CD4-positive, alpha-beta T cell treated with Interleukin-4 for 1 hour (primary cell): Measurements from ENCODE around the gene IRAK1.

Experiments used
- DNase-seq, 2 donors: peaks; one replicate each; pipeline ENCODE4 v3.0.0-alpha.2; 2020 to 2022

Gene IRAK1

DNA sequence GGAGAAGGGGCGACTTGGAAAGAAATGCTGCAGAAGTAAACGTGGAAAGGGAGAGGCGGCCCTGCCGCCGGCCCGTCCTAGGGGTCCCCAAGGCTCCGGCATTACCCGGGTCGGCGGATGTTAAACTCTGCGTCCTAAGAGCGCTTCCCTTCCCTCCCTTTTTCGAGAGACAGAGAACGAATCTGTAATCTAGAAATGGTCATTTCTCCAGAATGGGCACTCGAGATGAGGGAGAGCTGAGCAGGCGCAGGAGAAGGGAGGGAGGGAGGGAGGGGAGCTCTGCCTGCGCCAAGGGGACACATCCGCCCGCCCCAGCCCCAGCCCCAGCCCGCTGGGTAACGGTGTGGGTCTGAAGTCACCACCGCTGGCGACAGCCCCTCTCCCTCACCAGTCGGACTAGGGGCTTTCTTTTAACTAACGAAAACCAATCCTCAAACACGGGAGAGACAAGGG, 49.8 kb downstream of the IRAK1 start:
- DNase-seq = no peak

- DNase-seq = no peak
These were observed 50.4 kb downstream of the IRAK1 start for GRCh38 chrX:153969125-153969903.

GRCh38 chrX:153968754-153969124, 51.0 kb downstream of the IRAK1 start:
- peak; percentile 42 to 54 for DNase-seq

DNA sequence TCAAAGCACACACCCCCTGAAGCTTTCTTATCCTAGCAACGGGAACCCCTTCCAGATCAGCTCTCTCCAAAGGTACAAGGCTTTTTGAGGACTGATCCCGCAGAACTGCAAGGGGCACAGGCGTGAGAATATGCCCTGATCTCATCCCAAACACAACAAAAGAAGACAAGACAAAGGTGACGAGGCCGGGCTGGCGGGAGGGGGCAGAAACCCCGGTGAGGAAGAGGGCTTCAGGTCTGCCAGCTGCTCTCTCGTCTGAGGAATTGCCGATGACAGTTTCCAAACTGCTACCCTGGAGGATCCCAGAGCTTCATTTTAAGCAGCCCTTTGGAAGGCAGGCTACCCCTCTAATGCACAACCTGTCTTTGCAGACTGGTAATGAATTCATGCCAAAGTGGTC, 51.4 kb downstream of the IRAK1 start:
- DNase-seq = no peak

DNA sequence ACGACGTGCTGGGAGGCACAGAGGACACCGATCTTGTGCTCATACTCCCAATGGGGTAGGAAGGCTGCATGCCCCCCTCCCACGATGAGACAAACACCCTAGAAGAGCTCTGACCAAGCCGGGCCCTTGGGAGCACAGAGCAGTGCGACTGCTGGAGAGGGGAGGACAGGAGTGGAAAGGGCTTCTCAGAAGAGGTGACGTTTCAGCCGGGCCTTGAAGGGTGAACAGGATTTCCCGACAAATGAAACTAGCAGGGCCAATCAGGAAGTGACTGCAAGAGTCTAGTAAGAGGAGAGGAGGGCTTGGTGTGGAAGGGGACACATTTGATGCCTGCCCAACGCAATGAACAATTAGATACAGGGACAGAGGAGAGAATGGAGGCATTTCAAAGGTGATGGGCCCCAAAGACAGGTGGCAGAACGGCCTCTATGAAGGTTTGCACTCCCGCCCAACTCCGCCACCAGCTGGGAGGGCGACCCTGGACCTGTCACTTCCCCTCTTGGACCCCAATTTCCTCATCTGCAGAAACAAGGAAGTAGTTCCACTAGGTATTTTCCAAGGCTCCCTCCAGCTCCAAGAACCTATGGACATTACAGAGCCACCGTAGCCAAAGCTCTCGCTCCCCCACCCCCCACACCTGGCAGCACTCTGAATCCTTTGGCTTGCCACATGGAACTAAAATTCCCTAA, 52.0 kb downstream of the IRAK1 start:
- peak; percentile 29 to 58 for DNase-seq

GRCh38 chrX:153966841-153967535, 52.7 kb downstream of the IRAK1 start:
- DNase-seq = no peak

DNA sequence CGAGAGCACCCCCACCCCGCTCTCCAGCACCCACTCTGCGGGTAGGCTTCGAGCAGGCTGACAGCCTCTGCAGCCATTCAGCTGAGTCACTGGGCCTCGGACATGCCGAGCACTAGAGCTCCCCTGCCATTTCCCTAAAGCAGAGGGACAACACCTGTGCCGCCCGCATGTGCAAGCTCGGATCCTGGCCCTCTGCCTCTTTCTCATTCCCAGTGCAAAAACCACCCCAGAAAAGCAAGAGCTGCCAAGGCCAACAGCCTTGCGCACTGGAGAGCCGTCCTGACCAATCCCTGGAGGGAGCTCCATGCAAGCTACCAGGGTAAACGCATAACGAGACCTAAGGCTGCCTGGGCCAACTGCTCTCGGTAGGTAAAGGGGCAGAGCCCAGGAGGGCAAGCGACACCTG, 53.4 kb downstream of the IRAK1 start:
- no peak for DNase-seq

- DNase-seq = no peak
These were observed 54.3 kb downstream of the IRAK1 start for GRCh38 chrX:153965406-153965805.

GRCh38 chrX:153964105-153964504, 55.6 kb downstream of the IRAK1 start:
- DNase-seq = no peak

- DNase-seq = no peak
These were observed 56.2 kb downstream of the IRAK1 start for GRCh38 chrX:153963546-153963945.

DNA sequence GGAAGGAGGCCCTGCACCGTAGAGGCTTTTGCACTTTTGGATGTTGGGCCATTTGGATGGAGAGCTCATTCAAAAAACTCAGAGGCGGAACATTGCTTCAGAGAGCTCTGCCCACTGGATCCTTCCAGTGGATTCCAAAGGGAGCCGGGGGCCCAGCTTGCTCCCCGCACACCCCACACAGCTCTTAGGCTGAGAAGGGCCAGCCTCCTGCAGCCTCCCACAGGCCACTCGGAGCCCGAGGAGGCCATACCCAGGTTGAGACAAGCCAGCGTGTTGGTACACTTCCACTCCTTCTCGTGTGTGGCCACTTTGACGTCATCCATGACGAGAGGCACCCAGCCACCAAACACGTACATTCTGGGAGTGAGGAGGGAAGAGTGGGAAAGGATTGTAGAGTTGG, 58.4 kb downstream of the IRAK1 start:
- DNase-seq = no peak

- DNase-seq = no peak
These were observed 58.9 kb downstream of the IRAK1 start for GRCh38 chrX:153960786-153961185.
